ENCODE data around the gene RDX. TPM values are rescaled to one million over a fixed set of nuclear protein-coding genes. Genes with fewer than 3 reads are reported as not detected.
"Not testable (repeated sequence)": the region's sequence is repeated elsewhere in the genome, so short reads cannot be mapped to it uniquely, and the experiment has no call there.

RDX gene
- total and polyA plus RNA-seq, 2 of the 13 experiments (the other 11 are each of a cell fraction or from before 2014, with no cell fraction given), result 20.7 to 63.1 TPM

DNA sequence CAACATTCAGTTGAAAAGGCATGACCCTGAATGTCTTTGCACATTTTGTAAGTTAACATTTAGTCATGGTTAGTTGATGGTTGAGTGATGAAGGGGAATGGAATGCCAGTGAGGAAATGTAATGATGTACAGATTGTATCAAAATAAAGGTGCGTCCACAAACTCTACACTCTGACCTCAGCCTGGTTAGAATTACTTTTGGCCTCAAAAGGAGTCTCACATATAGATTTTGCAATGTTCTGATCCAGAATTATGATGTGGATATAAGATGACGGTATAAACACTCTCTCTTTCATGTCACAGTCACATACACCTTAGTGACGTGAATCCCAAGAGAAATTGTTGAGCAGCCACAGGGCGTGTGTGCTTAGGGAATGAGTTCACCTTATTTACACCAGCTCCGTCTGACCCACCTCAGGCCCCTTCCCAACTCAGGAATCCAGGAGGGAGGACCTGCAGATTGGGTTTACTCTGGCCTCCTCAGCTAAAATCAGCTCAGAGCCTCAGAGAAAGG lies 100.1 kb downstream of the RDX start:
- no peak overlapping the region for H3K4me3 ChIP-seq (replicated peaks in 1 of 3; ENCODE audit: insufficient read depth in 1 of 3, low read depth in 2 of 3, low read length in 3 of 3)
- POLR2A ChIA-PET, result no interaction called here
- H2AFZ ChIP-seq (ENCODE audit: low read length), result no peak overlapping the region
- FAIRE-seq (no peak), ATAC-seq (no peak), DNase-seq (ENCODE audit: low spot score) (peak; percentile 25)
- BruUV-seq (replicated peaks), result no TSS peak
- H3K27me3 ChIP-seq (ENCODE audit: control insufficient read depth in 1 of 2, insufficient read depth in 2 of 2, low read length in 2 of 2), result no peaks in the 10 kb centered on the region
- H3K36me3 ChIP-seq (replicated peaks in 1 of 2; ENCODE audit: control insufficient read depth in 1 of 2, insufficient read depth in 2 of 2, low read length in 2 of 2), result no peaks in the 10 kb centered on the region
- no peaks in the 10 kb centered on the region for H4K20me1 ChIP-seq (ENCODE audit: insufficient read depth, low read length)
- H3K4me1 ChIP-seq (ENCODE audit: insufficient read depth, low read length), result no peaks in the 10 kb centered on the region
- in situ Hi-C loops (cut with HindIII; ENCODE audit: extremely low pct_ligation_motif_present, low pct_unique_long_range_greater_than_20kb), result no loop called here
- no peak overlapping the region for H3K4me2 ChIP-seq (ENCODE audit: low read depth, low read length)
- H3K79me2 ChIP-seq (ENCODE audit: insufficient read depth, low read length), result no peaks in the 10 kb centered on the region
- CTCF ChIA-PET (ENCODE audit: low intra/inter-chr PET ratio, low total read pairs), result no interaction called here
- H3K9ac ChIP-seq (ENCODE audit: insufficient read depth, low read depth, low read length), result no peak overlapping the region
- TF ChIP-seq NAIF1 (CRISPR knock-in tag; IDR thresholded peaks at IDR 0.05; ENCODE audit: borderline replicate concordance) (no peak), CREB1 (IDR thresholded peaks at IDR 0.05) (peak; percentile 73), CREB1 (CRISPR knock-in tag; IDR thresholded peaks at IDR 0.05) (no peak), ZNF350 (CRISPR knock-in tag; IDR thresholded peaks at IDR 0.05; ENCODE audit: borderline replicate concordance, low read depth) (no peak), ARHGAP35 (CRISPR knock-in tag; IDR thresholded peaks at IDR 0.05; ENCODE audit: borderline replicate concordance) (no peak), KDM3A (CRISPR knock-in tag; IDR thresholded peaks at IDR 0.05; ENCODE audit: low read depth) (no peak)
- 26% methylated on average over 5 of the region's 5 CpGs for WGBS (ENCODE audit: low lambda C conversion rate)
- no peaks in the 10 kb centered on the region for H3K9me3 ChIP-seq (ENCODE audit: low read length)
- intact Hi-C loops (cut with micrococcal nuclease; ENCODE audit: unreplicated experiment), result no loop called here
- no peak overlapping the region for H3K27ac ChIP-seq (ENCODE audit: extremely low read length, insufficient read depth, low read length)

DNA sequence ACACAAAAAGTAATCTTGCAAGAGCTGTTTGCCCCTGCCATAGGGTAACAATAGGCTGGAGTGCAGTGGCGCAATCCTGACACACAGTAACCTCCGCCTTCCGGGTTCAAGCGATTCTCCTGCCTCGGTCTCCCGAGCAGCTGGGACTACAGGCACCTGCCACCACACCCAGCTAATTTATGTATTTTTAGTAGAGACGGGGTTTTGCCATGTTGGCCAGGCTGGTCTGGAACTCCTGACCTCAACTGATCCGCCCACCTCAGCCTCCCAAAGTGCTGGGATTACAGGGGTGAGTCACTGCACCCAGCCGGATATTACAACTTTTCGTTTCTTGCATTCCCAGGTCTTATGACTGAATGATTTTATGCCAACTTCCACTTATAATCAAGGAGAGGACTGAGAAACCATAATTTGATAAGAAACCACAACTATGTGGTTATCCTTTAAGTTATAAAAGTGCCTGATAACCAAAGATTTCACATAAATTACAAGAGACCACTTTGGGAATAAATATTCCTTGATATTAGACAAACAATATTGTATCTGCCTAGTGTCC lies 102.1 kb downstream of the RDX start:
- in situ Hi-C loops (cut with HindIII; ENCODE audit: extremely low pct_ligation_motif_present, low pct_unique_long_range_greater_than_20kb); POLR2A ChIA-PET: not testable (repeated sequence)

DNA sequence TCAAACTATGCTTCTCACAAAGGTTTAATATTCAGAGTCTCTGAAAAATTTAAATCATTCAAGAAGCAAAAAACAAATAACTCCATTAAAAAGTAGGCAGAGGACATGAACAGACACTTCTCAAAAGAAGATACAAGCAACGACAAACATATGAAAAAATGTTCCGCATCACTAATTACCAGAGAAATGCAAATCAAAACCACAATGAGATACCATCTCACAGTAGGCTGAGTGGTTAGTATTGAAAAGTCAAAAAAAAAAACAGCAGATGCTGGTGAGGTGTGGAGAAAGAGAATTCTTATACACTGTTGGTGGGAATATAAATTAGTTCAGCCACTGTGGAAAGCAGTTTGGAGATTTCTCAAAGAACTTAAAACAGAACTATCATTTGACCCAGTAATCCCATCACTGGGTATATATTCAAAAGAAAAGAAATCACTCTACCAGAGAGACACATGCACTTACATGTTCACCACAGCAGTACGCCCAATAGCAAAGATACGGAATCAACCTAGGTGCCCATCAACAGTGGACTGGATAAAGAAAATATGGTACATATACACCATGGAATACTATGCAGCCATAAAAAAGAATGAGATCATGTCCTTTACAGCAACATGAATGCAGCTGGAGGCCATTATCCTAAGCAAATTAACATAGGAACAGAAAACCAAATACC lies 103.7 kb downstream of the RDX start:
- H4K20me1 ChIP-seq (ENCODE audit: insufficient read depth, low read length); intact Hi-C loops (cut with micrococcal nuclease; ENCODE audit: unreplicated experiment); POLR2A ChIA-PET; H3K9me3 ChIP-seq (ENCODE audit: low read length); in situ Hi-C loops (cut with HindIII; ENCODE audit: extremely low pct_ligation_motif_present, low pct_unique_long_range_greater_than_20kb); FAIRE-seq; H3K4me2 ChIP-seq (ENCODE audit: low read depth, low read length); H3K36me3 ChIP-seq (replicated peaks in 1 of 2; ENCODE audit: control insufficient read depth in 1 of 2, insufficient read depth in 2 of 2, low read length in 2 of 2); H3K27me3 ChIP-seq (ENCODE audit: control insufficient read depth in 1 of 2, insufficient read depth in 2 of 2, low read length in 2 of 2); DNase-seq (ENCODE audit: low spot score); H3K27ac ChIP-seq (ENCODE audit: extremely low read length, insufficient read depth, low read length); H3K79me2 ChIP-seq (ENCODE audit: insufficient read depth, low read length); H3K9ac ChIP-seq (ENCODE audit: insufficient read depth, low read depth, low read length); H2AFZ ChIP-seq (ENCODE audit: low read length); ATAC-seq; BruUV-seq (replicated peaks); CTCF ChIA-PET (ENCODE audit: low intra/inter-chr PET ratio, low total read pairs); H3K4me1 ChIP-seq (ENCODE audit: insufficient read depth, low read length); H3K4me3 ChIP-seq (replicated peaks in 1 of 3; ENCODE audit: insufficient read depth in 1 of 3, low read depth in 2 of 3, low read length in 3 of 3): not testable (repeated sequence)
- WGBS (ENCODE audit: low lambda C conversion rate), result 77% methylated on average over 4 of the region's 4 CpGs

More for the DNA sequence above, 102.1 kb downstream of the RDX start:
- WGBS (ENCODE audit: low lambda C conversion rate), result 62% methylated on average over 10 of the region's 10 CpGs
- BruUV-seq (replicated peaks); H3K4me1 ChIP-seq (ENCODE audit: insufficient read depth, low read length); ATAC-seq; CTCF ChIA-PET (ENCODE audit: low intra/inter-chr PET ratio, low total read pairs); H2AFZ ChIP-seq (ENCODE audit: low read length); H4K20me1 ChIP-seq (ENCODE audit: insufficient read depth, low read length); FAIRE-seq; H3K4me3 ChIP-seq (replicated peaks in 1 of 3; ENCODE audit: insufficient read depth in 1 of 3, low read depth in 2 of 3, low read length in 3 of 3); H3K27ac ChIP-seq (ENCODE audit: extremely low read length, insufficient read depth, low read length); H3K27me3 ChIP-seq (ENCODE audit: control insufficient read depth in 1 of 2, insufficient read depth in 2 of 2, low read length in 2 of 2); H3K4me2 ChIP-seq (ENCODE audit: low read depth, low read length); H3K36me3 ChIP-seq (replicated peaks in 1 of 2; ENCODE audit: control insufficient read depth in 1 of 2, insufficient read depth in 2 of 2, low read length in 2 of 2); intact Hi-C loops (cut with micrococcal nuclease; ENCODE audit: unreplicated experiment); H3K9ac ChIP-seq (ENCODE audit: insufficient read depth, low read depth, low read length); DNase-seq (ENCODE audit: low spot score); H3K79me2 ChIP-seq (ENCODE audit: insufficient read depth, low read length); H3K9me3 ChIP-seq (ENCODE audit: low read length): not testable (repeated sequence)

Data from HepG2 (cell line).